ENCODE data around the gene PKIB. TPM values are rescaled to one million over a fixed set of nuclear protein-coding genes. Genes with fewer than 3 reads are reported as not detected.
A peak's percentile ranks its signal among the peaks of the same experiment; 100 is the strongest.

PKIB gene
- total RNA-seq, 4 donors from 2014 or later, result 0.43 to 5.2 (median 0.59) TPM; not detected in 1

- no peaks in the 10 kb centered on the region for H3K27me3 ChIP-seq
- no peak overlapping the region for H3K27ac ChIP-seq
- H3K4me1 ChIP-seq, result no peaks in the 10 kb centered on the region
- no peak for TF ChIP-seq POLR2A (IDR thresholded peaks at IDR 0.05)
- intact Hi-C loops (cut with DNase I; ENCODE audit: low total_unique reads), result no loop called here
- H3K36me3 ChIP-seq, result no peaks in the 10 kb centered on the region
- H3K4me3 ChIP-seq, result no peak overlapping the region
- no peaks in the 10 kb centered on the region for H3K9me3 ChIP-seq
- DNase-seq, result no peak
Measured at GRCh38 chr6:122719176-122719575, 109.0 kb downstream of the PKIB start.

DNA sequence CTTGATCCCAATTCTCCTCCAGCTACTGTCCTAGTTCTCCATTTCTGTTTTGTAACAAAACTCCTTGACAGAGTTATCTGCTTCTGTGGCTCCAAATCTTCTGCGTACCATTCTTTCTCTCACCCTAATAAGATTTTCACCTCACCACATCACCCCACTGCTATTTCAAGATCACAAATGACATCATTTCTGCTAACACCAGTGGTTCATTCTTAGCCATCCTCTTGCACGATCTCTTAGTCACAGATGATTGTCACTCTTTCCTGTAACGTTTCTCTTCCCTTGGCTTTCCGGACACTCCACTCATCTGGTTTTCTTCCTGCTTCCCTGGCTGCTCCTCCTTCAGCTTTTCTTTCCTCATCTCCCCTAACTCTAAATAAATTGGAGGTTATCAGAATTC lies 112.5 kb downstream of the PKIB start:
- Histone ChIP-seq H3K36me3 (no peaks in the 10 kb centered on the region), H3K4me3 (no peak overlapping the region), H3K27me3 (no peaks in the 10 kb centered on the region), H3K9me3 (no peaks in the 10 kb centered on the region), H3K4me1 (no peaks in the 10 kb centered on the region), H3K27ac (no peak overlapping the region)
- DNase-seq, result no peak
- intact Hi-C loops (cut with DNase I; ENCODE audit: low total_unique reads), result no loop called here
- no peak for TF ChIP-seq POLR2A (IDR thresholded peaks at IDR 0.05)
- TF ChIP-seq CTCF (IDR thresholded peaks at IDR 0.05), result no peak

DNA sequence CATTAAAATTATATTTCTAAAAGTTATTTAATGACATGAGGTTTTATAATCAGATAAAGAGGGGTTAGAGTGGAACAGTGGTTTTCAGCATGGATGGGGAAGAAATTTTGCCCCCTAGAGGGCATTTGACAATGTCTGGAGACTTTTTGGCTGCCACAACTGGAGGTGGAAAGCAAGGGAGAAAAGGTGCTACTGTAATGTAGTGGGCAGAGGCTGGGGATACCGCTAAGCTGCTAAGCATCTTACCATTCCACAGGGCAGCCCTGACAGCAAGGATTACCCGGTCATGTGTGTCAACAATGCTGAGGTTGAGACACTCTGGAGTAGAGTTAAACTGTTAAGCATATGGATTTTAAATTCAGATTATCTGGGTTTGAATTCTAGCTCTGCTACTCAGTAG lies 116.4 kb downstream of the PKIB start:
- Histone ChIP-seq H3K36me3 (no peaks in the 10 kb centered on the region), H3K9me3 (no peaks in the 10 kb centered on the region), H3K4me3 (no peak overlapping the region), H3K27me3 (no peaks in the 10 kb centered on the region), H3K4me1 (no peaks in the 10 kb centered on the region), H3K27ac (no peak overlapping the region)
- intact Hi-C loops (cut with DNase I; ENCODE audit: low total_unique reads), result no loop called here
- DNase-seq, result no peak
- no peak for TF ChIP-seq POLR2A (IDR thresholded peaks at IDR 0.05)
- no peak for TF ChIP-seq CTCF (IDR thresholded peaks at IDR 0.05)

DNA sequence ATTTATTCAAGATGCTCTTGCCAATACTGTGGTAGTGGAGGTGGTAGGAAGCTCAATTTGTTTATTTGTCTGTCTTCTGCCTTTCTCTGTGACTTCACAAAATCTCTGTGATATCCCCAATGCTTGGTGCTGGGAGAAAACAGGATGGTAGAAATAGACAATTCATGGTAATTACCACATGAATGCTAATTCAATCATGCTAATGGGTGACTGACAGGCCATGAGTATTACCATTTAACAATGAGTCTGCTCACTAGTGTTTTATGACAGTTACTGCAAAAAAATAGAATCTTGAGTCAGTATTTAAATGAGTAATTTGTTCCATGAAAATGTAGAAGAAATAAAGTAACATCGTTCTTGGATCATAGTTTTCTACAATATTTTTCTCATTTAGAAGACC lies 117.0 kb downstream of the PKIB start:
- Histone ChIP-seq H3K36me3 (no peaks in the 10 kb centered on the region), H3K27me3 (no peaks in the 10 kb centered on the region), H3K4me1 (no peaks in the 10 kb centered on the region), H3K27ac (no peak overlapping the region), H3K9me3 (no peaks in the 10 kb centered on the region), H3K4me3 (no peak overlapping the region)
- no peak for TF ChIP-seq POLR2A (IDR thresholded peaks at IDR 0.05)
- TF ChIP-seq CTCF (IDR thresholded peaks at IDR 0.05), result no peak
- DNase-seq, result no peak
- intact Hi-C loops (cut with DNase I; ENCODE audit: low total_unique reads), result no loop called here

GRCh38 chr6:122730334-122730733 lies 120.1 kb downstream of the PKIB start:
- DNase-seq, result no peak
- intact Hi-C loops (cut with DNase I; ENCODE audit: low total_unique reads), result no loop called here
- no peaks in the 10 kb centered on the region for H3K9me3 ChIP-seq
- TF ChIP-seq POLR2A (IDR thresholded peaks at IDR 0.05) (no peak), CTCF (IDR thresholded peaks at IDR 0.05) (no peak)
- no peak overlapping the region for H3K27ac ChIP-seq
- no peaks in the 10 kb centered on the region for H3K4me1 ChIP-seq
- no peaks in the 10 kb centered on the region for H3K27me3 ChIP-seq
- no peaks in the 10 kb centered on the region for H3K36me3 ChIP-seq
- no peak overlapping the region for H3K4me3 ChIP-seq

- no peaks in the 10 kb centered on the region for H3K27me3 ChIP-seq
- no peak for DNase-seq
- H3K9me3 ChIP-seq, result no peaks in the 10 kb centered on the region
- no peaks in the 10 kb centered on the region for H3K4me1 ChIP-seq
- no peak overlapping the region for H3K4me3 ChIP-seq
- H3K27ac ChIP-seq, result no peak overlapping the region
- intact Hi-C loops (cut with DNase I; ENCODE audit: low total_unique reads), result no loop called here
- no peaks in the 10 kb centered on the region for H3K36me3 ChIP-seq
- no peak for TF ChIP-seq POLR2A (IDR thresholded peaks at IDR 0.05)
- TF ChIP-seq CTCF (IDR thresholded peaks at IDR 0.05), result peak; percentile 66 to 79 (median 76)
Measured at GRCh38 chr6:122730775-122731386, 120.7 kb downstream of the PKIB start.

Data from uterus (tissue), 4 donors.